Suprapubic skin (tissue), 4 donors: ENCODE measurements around the gene KIAA0825.

ENCODE experiments used
- EP300 ChIP-seq: sonication (generic); formaldehyde crosslinking; IDR thresholded peaks from one replicate; pipeline ENCODE4 v1.6.1; 2017; ENCODE audit warnings: antibody characterized with exemption
- POLR2A ChIP-seq, 2 donors: fragments of 450-650 bp; IDR thresholded peaks; one replicate each; pipeline ENCODE4 v1.6.1; 2017; ENCODE audit warnings: antibody characterized with exemption in 2 of 2, mild to moderate bottlenecking in 2 of 2, moderate library complexity in 2 of 2
- POLR2AphosphoS5 ChIP-seq, 3 donors: sonication (generic); formaldehyde crosslinking; IDR thresholded peaks; one replicate each; pipeline ENCODE4 v1.6.1; 2017; ENCODE audit warnings: antibody characterized with exemption in 3 of 3
- TF ChIP-seq, protein P1 (sequence below), 2 donors: fragments of 200-600 bp in 1 of 2; fragments of 450-650 bp in 1 of 2; sonication (generic) in 1 of 2; IDR thresholded peaks; one replicate each; pipeline ENCODE4 v1.5.1; 2016 to 2019; ENCODE audit warnings: antibody characterized with exemption in 2 of 2, mild to moderate bottlenecking in 1 of 2, moderate library complexity in 1 of 2

DNA sequence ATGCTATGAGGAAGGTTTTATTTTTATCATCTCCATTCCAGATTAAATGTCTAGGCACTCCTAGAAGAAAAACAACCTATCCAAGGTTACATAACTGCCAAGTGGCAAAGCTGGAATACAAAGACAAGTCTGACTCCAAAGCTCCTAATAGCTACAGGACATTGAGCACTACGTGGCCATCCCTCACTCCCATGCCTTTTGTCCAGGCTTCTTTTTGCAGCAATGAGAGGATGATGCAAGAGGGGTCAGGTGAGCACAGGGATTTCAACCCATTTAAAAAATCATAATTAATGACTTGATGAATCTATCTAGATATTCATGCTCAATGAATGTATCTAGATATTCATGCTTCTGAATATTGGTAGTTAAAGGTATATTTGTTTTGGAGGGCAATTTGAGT is 117.0 kb downstream of the KIAA0825 start:
- TF ChIP-seq, protein P1, sequence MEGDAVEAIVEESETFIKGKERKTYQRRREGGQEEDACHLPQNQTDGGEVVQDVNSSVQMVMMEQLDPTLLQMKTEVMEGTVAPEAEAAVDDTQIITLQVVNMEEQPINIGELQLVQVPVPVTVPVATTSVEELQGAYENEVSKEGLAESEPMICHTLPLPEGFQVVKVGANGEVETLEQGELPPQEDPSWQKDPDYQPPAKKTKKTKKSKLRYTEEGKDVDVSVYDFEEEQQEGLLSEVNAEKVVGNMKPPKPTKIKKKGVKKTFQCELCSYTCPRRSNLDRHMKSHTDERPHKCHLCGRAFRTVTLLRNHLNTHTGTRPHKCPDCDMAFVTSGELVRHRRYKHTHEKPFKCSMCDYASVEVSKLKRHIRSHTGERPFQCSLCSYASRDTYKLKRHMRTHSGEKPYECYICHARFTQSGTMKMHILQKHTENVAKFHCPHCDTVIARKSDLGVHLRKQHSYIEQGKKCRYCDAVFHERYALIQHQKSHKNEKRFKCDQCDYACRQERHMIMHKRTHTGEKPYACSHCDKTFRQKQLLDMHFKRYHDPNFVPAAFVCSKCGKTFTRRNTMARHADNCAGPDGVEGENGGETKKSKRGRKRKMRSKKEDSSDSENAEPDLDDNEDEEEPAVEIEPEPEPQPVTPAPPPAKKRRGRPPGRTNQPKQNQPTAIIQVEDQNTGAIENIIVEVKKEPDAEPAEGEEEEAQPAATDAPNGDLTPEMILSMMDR (IDR thresholded peaks at IDR 0.05): no peak
- TF ChIP-seq POLR2A (IDR thresholded peaks at IDR 0.05) (no peak), EP300 (no peak), POLR2AphosphoS5 (IDR thresholded peaks at IDR 0.05) (no peak)
